ENCODE measurements around the gene BCORL1.

DNA sequence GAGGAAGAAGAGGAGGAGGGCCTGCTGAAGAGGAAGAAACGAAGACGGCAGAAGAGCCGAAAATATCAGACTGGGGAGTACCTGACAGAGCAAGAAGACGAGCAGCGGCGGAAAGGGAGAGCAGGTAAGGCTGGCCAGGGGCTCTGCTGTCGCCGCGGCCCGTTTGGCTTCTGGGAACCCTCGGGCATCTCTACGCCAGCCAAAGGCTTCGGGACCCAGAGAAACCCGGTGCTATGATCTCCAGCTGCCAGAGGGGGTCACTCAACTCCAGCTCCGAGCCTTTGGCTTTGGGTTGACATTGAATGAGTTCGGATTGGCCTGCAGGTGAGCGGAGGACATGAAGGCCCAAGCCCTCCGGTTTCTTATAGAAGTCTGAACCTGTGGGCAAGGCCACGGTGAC lies 42.8 kb downstream of the BCORL1 start:
- TF ChIP-seq, protein P1, sequence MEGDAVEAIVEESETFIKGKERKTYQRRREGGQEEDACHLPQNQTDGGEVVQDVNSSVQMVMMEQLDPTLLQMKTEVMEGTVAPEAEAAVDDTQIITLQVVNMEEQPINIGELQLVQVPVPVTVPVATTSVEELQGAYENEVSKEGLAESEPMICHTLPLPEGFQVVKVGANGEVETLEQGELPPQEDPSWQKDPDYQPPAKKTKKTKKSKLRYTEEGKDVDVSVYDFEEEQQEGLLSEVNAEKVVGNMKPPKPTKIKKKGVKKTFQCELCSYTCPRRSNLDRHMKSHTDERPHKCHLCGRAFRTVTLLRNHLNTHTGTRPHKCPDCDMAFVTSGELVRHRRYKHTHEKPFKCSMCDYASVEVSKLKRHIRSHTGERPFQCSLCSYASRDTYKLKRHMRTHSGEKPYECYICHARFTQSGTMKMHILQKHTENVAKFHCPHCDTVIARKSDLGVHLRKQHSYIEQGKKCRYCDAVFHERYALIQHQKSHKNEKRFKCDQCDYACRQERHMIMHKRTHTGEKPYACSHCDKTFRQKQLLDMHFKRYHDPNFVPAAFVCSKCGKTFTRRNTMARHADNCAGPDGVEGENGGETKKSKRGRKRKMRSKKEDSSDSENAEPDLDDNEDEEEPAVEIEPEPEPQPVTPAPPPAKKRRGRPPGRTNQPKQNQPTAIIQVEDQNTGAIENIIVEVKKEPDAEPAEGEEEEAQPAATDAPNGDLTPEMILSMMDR (IDR thresholded peaks at IDR 0.05) = no peak
- TF ChIP-seq EZH2 (IDR thresholded peaks at IDR 0.05; ENCODE audit: borderline replicate concordance, insufficient read depth, low read depth, low read length, poor library complexity, severe bottlenecking) = no peak

Measured in B cell (primary cell).